Right ventricle myocardium superior (tissue), 1 donor: ENCODE measurements around the gene ZSCAN21. TPM values are rescaled to one million over a fixed set of nuclear protein-coding genes. Genes with fewer than 3 reads are reported as not detected.
A peak's percentile ranks its signal among the peaks of the same experiment; 100 is the strongest.

ENCODE experiments used
- ATAC-seq: fragments of 200-7000 bp; cut with Tn5 transposase; one replicate; pipeline ENCODE4 v1.9.1; 2020; ENCODE audit warnings: mild to moderate bottlenecking; ENCODE audit not compliant: poor library complexity
- DNase-seq: peaks from one replicate; pipeline ENCODE4 v3.0.0-alpha.2; 2020
- intact Hi-C: fragments of 100-400 bp; cut with DNase I; formaldehyde crosslinking; loops from one replicate; pipeline ENCODE4 v1.11.2; 2022
- microRNA-seq: library from miRNA; unstranded; fragments of <30 nt; microRNA quantifications from one replicate; pipeline ENCODE4 v1.2.0, GENCODE V29; 2020
- total RNA-seq: library from RNA; stranded (reverse); fragmentation: NEBNext Ultra II Directional; extraction: Animal tissue kit (Norgen Biotek cat#: 25700); gene quantifications from one replicate; pipeline ENCODE4 v1.2.1, GENCODE V29; 2021
- donor health status: DM: no; HTN: yes; CAD: no; lungs with severe emphysema.

The ZSCAN21 gene
- total RNA-seq, 1 donor from 2014 or later: 6.9 TPM

- intact Hi-C loops: no loop called here
Observed at GRCh38 chr7:100111914-100112313, 62.3 kb downstream of the ZSCAN21 start.

More at GRCh38 chr7:100111914-100112313, 62.3 kb downstream of the ZSCAN21 start:
- no peak for DNase-seq
- no peak for ATAC-seq

Small RNA genes within 50 kb of the gene (microRNA-seq; reads per million reads assigned to microRNA genes)
- gene MIR106B (1,113 reads per million, percentile 84 among the genes with 10 or more reads in this experiment), gene MIR25 (286 reads per million, percentile 68 among the genes with 10 or more reads in this experiment), gene MIR93 (1,762 reads per million, percentile 87 among the genes with 10 or more reads in this experiment)

Other genes with a start within 250 kb of the ZSCAN21 start
- not detected for gene CYP3A43, start 221.8 kb upstream of the ZSCAN21 start, total RNA-seq
- not detected for gene OR2AE1, start 172.7 kb upstream of the ZSCAN21 start, total RNA-seq
- gene TRIM4, start 130.2 kb upstream of the ZSCAN21 start, total RNA-seq: 6.9 TPM
- 0.19 TPM for gene GJC3, start 120.2 kb upstream of the ZSCAN21 start, total RNA-seq
- 113 TPM for gene AZGP1, start 73.7 kb upstream of the ZSCAN21 start, total RNA-seq
- gene ZKSCAN1, start 34.2 kb upstream of the ZSCAN21 start, total RNA-seq: 30.3 TPM
- 12.0 TPM for gene ZNF3, start 31.9 kb downstream of the ZSCAN21 start, total RNA-seq
- 107 TPM for gene COPS6, start 39.2 kb downstream of the ZSCAN21 start, total RNA-seq
- gene MCM7, start 51.6 kb downstream of the ZSCAN21 start, total RNA-seq: 21.6 TPM
- gene AP4M1, start 51.9 kb downstream of the ZSCAN21 start, total RNA-seq: 13.4 TPM
- gene TAF6, start 69.6 kb downstream of the ZSCAN21 start, total RNA-seq: 35.8 TPM
- gene CNPY4, start 69.9 kb downstream of the ZSCAN21 start, total RNA-seq: 9.5 TPM
- 2.6 TPM for gene MBLAC1, start 77.2 kb downstream of the ZSCAN21 start, total RNA-seq
- gene LAMTOR4, start 99.1 kb downstream of the ZSCAN21 start, total RNA-seq: 121 TPM
- gene TRAPPC14, start 108.9 kb downstream of the ZSCAN21 start, total RNA-seq: 7.5 TPM
- 1.7 TPM for gene GAL3ST4, start 118.8 kb downstream of the ZSCAN21 start, total RNA-seq
- 0.13 TPM for gene GPC2, start 127.6 kb downstream of the ZSCAN21 start, total RNA-seq
- gene STAG3, start 128.1 kb downstream of the ZSCAN21 start, total RNA-seq: 0.94 TPM
- not detected for gene PVRIG, start 170.2 kb downstream of the ZSCAN21 start, total RNA-seq